ENCODE data around the gene TMEM42. TPM values are rescaled to one million over a fixed set of nuclear protein-coding genes. Genes with fewer than 3 reads are reported as not detected.

TMEM42 gene
- total and polyA plus RNA-seq, 8 donors: 14.2 to 26.0 (median 22.4) TPM

GRCh38 chr3:44890852-44891251 is 29.1 kb downstream of the TMEM42 start:
- no peaks in the 10 kb centered on the region for H3K9me3 ChIP-seq
- intact Hi-C loops (cut with DNase I): no loop called here
- TF ChIP-seq, protein P1, sequence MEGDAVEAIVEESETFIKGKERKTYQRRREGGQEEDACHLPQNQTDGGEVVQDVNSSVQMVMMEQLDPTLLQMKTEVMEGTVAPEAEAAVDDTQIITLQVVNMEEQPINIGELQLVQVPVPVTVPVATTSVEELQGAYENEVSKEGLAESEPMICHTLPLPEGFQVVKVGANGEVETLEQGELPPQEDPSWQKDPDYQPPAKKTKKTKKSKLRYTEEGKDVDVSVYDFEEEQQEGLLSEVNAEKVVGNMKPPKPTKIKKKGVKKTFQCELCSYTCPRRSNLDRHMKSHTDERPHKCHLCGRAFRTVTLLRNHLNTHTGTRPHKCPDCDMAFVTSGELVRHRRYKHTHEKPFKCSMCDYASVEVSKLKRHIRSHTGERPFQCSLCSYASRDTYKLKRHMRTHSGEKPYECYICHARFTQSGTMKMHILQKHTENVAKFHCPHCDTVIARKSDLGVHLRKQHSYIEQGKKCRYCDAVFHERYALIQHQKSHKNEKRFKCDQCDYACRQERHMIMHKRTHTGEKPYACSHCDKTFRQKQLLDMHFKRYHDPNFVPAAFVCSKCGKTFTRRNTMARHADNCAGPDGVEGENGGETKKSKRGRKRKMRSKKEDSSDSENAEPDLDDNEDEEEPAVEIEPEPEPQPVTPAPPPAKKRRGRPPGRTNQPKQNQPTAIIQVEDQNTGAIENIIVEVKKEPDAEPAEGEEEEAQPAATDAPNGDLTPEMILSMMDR (IDR thresholded peaks at IDR 0.05): no peak
- no peak for DNase-seq
- ATAC-seq: no peak
- H3K36me3 ChIP-seq: no peaks in the 10 kb centered on the region
- H3K27me3 ChIP-seq: no peaks in the 10 kb centered on the region
- no peaks in the 10 kb centered on the region for H3K4me1 ChIP-seq
- no peak overlapping the region for H3K27ac ChIP-seq
- no peak overlapping the region for H3K4me3 ChIP-seq

DNA sequence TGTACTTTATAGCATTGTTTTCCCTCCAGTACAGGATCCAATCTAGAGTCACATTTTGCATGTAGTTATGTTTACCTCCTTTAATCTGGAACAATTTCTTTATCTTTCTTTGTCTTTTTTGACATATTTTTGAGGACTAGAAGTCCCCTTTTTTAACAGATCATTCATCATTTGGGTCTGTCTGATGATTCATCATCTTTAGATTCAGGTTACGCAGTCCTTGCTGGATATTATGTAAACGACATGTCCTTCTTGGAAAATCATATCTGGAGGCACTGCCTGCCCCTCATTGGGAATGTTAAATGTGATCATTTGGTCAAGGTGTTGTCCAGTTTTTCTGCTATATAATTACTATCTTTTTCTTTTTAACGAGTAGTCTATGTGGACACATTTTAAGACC is 31.0 kb downstream of the TMEM42 start:
- H3K27ac ChIP-seq: no peak overlapping the region
- ATAC-seq: no peak
- H3K9me3 ChIP-seq: no peaks in the 10 kb centered on the region
- H3K27me3 ChIP-seq: no peaks in the 10 kb centered on the region
- no peak overlapping the region for H3K4me3 ChIP-seq
- intact Hi-C loops (cut with DNase I): no loop called here
- DNase-seq: no peak
- H3K36me3 ChIP-seq: no peaks in the 10 kb centered on the region
- TF ChIP-seq, protein P1 (IDR thresholded peaks at IDR 0.05): no peak
- H3K4me1 ChIP-seq: no peaks in the 10 kb centered on the region

GRCh38 chr3:44893097-44893496 is 31.4 kb downstream of the TMEM42 start:
- Histone ChIP-seq H3K27me3 (no peaks in the 10 kb centered on the region), H3K4me1 (no peaks in the 10 kb centered on the region), H3K27ac (no peak overlapping the region), H3K4me3 (no peak overlapping the region), H3K36me3 (no peaks in the 10 kb centered on the region), H3K9me3 (no peaks in the 10 kb centered on the region)
- DNase-seq (no peak), ATAC-seq (no peak)
- TF ChIP-seq, protein P1 (IDR thresholded peaks at IDR 0.05): no peak
- intact Hi-C loops (cut with DNase I): no loop called here

GRCh38 chr3:44894485-44894884 is 32.8 kb downstream of the TMEM42 start:
- no peak for DNase-seq
- Histone ChIP-seq H3K27me3 (peaks cover 0 to 13% of the 10 kb centered on the region in 2 donors), H3K4me1 (no peaks in the 10 kb centered on the region), H3K9me3 (no peaks in the 10 kb centered on the region), H3K4me3 (no peak overlapping the region), H3K36me3 (no peaks in the 10 kb centered on the region), H3K27ac (no peak overlapping the region)
- intact Hi-C loops (cut with DNase I): no loop called here
- no peak for ATAC-seq
- TF ChIP-seq, protein P1 (IDR thresholded peaks at IDR 0.05): no peak

DNA sequence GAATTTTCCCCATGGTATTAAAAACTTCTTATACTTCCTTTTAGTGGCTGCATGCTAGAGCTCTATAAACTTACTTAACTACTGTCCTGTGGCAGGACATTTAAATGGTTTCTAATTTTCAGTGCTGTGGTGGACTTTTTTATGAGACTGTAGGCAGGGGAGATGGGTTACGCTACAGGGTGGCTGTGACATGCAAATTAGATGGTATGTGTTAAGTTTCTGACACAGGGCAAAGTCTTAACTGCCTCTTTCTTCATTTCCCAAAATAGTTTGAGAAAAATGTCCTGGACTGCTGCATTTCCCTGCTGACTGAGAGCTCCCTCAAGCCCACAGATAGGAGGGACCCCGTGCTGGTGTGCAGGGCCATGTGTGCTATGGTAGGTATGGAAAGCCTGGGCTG is 34.7 kb downstream of the TMEM42 start:
- Histone ChIP-seq H3K27me3 (peaks cover 0 to 27% of the 10 kb centered on the region in 2 donors), H3K4me3 (no peak overlapping the region), H3K36me3 (no peaks in the 10 kb centered on the region), H3K27ac (no peak overlapping the region), H3K9me3 (no peaks in the 10 kb centered on the region), H3K4me1 (no peaks in the 10 kb centered on the region)
- intact Hi-C loops (cut with DNase I): no loop called here
- no peak for ATAC-seq
- no peak for DNase-seq
- TF ChIP-seq, protein P1 (IDR thresholded peaks at IDR 0.05): no peak

Data from left lung (tissue), 10 donors.